HCT116 (cell line): ENCODE data around the gene NBEAL2.

Source experiments
- EZH2 ChIP-seq: fragments of 200-600 bp; sonication (generic); IDR thresholded peaks from 2 replicates; pipeline ENCODE4 v1.6.1; 2017; ENCODE audit warnings: antibody characterized with exemption, mixed run types
- SIN3A ChIP-seq: IDR thresholded peaks from 2 replicates; pipeline ENCODE4 v1.6.1; 2012; ENCODE audit warnings: low read depth
- SP1 ChIP-seq: IDR thresholded peaks from 2 replicates; pipeline ENCODE4 v1.6.1; 2012; ENCODE audit warnings: low read depth

GRCh38 chr3:46932455-46933225 is 46.8 kb upstream of the NBEAL2 start:
- TF ChIP-seq SP1 (no peak), SIN3A (no peak), EZH2 (no peak)
